Common myeloid progenitor, CD34-positive (primary cell): ENCODE results near the gene RNH1.
A peak's percentile ranks its signal among the peaks of the same experiment; 100 is the strongest.
"Not testable (repeated sequence)": the region's sequence is repeated elsewhere in the genome, so short reads cannot be mapped to it uniquely, and the experiment has no call there.

Experiments used
- CTCF ChIA-PET: fragments of 350-600 bp; sonication (Branson Sonifier 250); formaldehyde crosslinking; loops from one replicate; lab custom pipeline; 2021; ENCODE audit warnings: antibody characterized with exemption; lab: Charles Lee
- POLR2A ChIA-PET: fragments of 350-600 bp; sonication (Branson Sonifier 250); formaldehyde crosslinking; loops from one replicate; lab custom pipeline; 2021; ENCODE audit warnings: antibody characterized with exemption; lab: Charles Lee
- DNase-seq, 3 donors: peaks; one replicate each; pipeline versions ENCODE4 v3.0.0 to v3.0.0-alpha.2; 2013
- H3K27ac ChIP-seq, 2 experiments: 1 replicate in 1 of 2; 2 replicates in 1 of 2; pipeline ENCODE4 v1.7.0; 2013; ENCODE audit warnings: inconsistent platforms in 2 of 2, low read length in 2 of 2, mild to moderate bottlenecking in 2 of 2, low read depth in 1 of 2, moderate library complexity in 1 of 2; ENCODE audit not compliant: severe bottlenecking in 2 of 2, insufficient read depth in 1 of 2, poor library complexity in 1 of 2
- H3K27me3 ChIP-seq, 5 experiments: replicated peaks in 2 of 5; 1 replicate in 3 of 5; 2 replicates in 2 of 5; pipeline versions ENCODE4 v1.6.1 to v1.7.0; 2013; ENCODE audit warnings: low read length in 4 of 5, mild to moderate bottlenecking in 2 of 5, moderate library complexity in 2 of 5, inconsistent platforms in 1 of 5; ENCODE audit not compliant: insufficient read depth in 5 of 5, control insufficient read depth in 4 of 5
- H3K36me3 ChIP-seq, 4 experiments: 1 replicate in 2 of 4; 2 replicates in 2 of 4; pipeline versions ENCODE4 v1.6.1 to v1.7.0; 2013; ENCODE audit warnings: low read length in 3 of 4, control low read depth in 1 of 4, mild to moderate bottlenecking in 1 of 4; ENCODE audit not compliant: control insufficient read depth in 4 of 4, insufficient read depth in 4 of 4
- H3K4me1 ChIP-seq, 4 experiments: 1 replicate in 3 of 4; 2 replicates in 1 of 4; pipeline versions ENCODE4 v1.6.1 to v1.7.1; 2013; ENCODE audit warnings: low read length in 3 of 4, mild to moderate bottlenecking in 3 of 4, control low read depth in 1 of 4, inconsistent platforms in 1 of 4, moderate library complexity in 1 of 4; ENCODE audit not compliant: control insufficient read depth in 4 of 4, insufficient read depth in 4 of 4; ENCODE audit errors: control extremely low read depth in 1 of 4
- H3K4me3 ChIP-seq, 7 experiments: 1 replicate in 4 of 7; 2 replicates in 3 of 7; pipeline versions ENCODE4 v1.5.1 to v1.7.0; 2013; ENCODE audit warnings: mild to moderate bottlenecking in 7 of 7, low read length in 6 of 7, moderate library complexity in 6 of 7, inconsistent platforms in 2 of 7, low read depth in 2 of 7, control low read depth in 1 of 7; ENCODE audit not compliant: insufficient read depth in 4 of 7, control insufficient read depth in 1 of 7; ENCODE audit errors: extremely low read depth in 1 of 7
- H3K9me3 ChIP-seq, 5 experiments: 1 replicate in 4 of 5; 2 replicates in 1 of 5; pipeline versions ENCODE4 v1.6.1 to v1.7.1; 2013; ENCODE audit warnings: low read length in 4 of 5, mild to moderate bottlenecking in 2 of 5, inconsistent platforms in 1 of 5, low read depth in 1 of 5, moderate library complexity in 1 of 5; ENCODE audit not compliant: control insufficient read depth in 4 of 5, insufficient read depth in 2 of 5; ENCODE audit errors: control extremely low read depth in 1 of 5
- WGBS: methylation state at CpG from one replicate; pipeline ENCODE4 v1.1.5; 2013; ENCODE audit not compliant: insufficient coverage; 5-methylcytosine and 5-hydroxymethylcytosine counted together

RNH1 gene

GRCh38 chr11:469026-469683 lies 37.9 kb downstream of the RNH1 start:
- 93% methylated on average over 13 of the region's 19 CpGs for WGBS
- H3K27ac ChIP-seq, POLR2A ChIA-PET: not testable (repeated sequence)

GRCh38 chr11:468493-468892 lies 38.5 kb downstream of the RNH1 start:
- CTCF ChIA-PET: no interaction called here
- H3K4me3 ChIP-seq: no peak overlapping the region
- H3K27ac ChIP-seq: no peak overlapping the region
- H3K27me3 ChIP-seq: no peaks in the 10 kb centered on the region
- peaks cover 0 to 23% (median 3%) of the 10 kb centered on the region in 4 experiments for H3K4me1 ChIP-seq
- peaks cover 0 to 20% (median 4%) of the 10 kb centered on the region in 4 experiments for H3K36me3 ChIP-seq
- POLR2A ChIA-PET: no interaction called here
- DNase-seq: no peak
- 100% methylated on average over 4 of the region's 6 CpGs for WGBS
- H3K9me3 ChIP-seq: no peaks in the 10 kb centered on the region

More at GRCh38 chr11:469026-469683, 37.9 kb downstream of the RNH1 start:
- not testable (repeated sequence) for H3K9me3 ChIP-seq, H3K27me3 ChIP-seq, H3K4me3 ChIP-seq, DNase-seq
- peaks cover 0 to 23% (median 3%) of the 10 kb centered on the region in 4 experiments for H3K4me1 ChIP-seq
- CTCF ChIA-PET: interaction anchor here (1.0 kb wide), 1 partner anchor 21 kb away, joined by 3 read pairs; no protein-coding TSS in a partner anchor
- H3K36me3 ChIP-seq: peaks cover 0 to 24% (median 3%) of the 10 kb centered on the region in 4 experiments

GRCh38 chr11:468036-468435 lies 39.0 kb downstream of the RNH1 start:
- peaks cover 0 to 19% (median 4%) of the 10 kb centered on the region in 4 experiments for H3K36me3 ChIP-seq
- CTCF ChIA-PET: no interaction called here
- no peaks in the 10 kb centered on the region for H3K9me3 ChIP-seq
- no peak overlapping the region for H3K27ac ChIP-seq
- H3K4me3 ChIP-seq: no peak overlapping the region
- POLR2A ChIA-PET: no interaction called here
- WGBS: 98% methylated on average over 8 of the region's 12 CpGs
- H3K27me3 ChIP-seq: no peaks in the 10 kb centered on the region
- peaks cover 0 to 23% (median 3%) of the 10 kb centered on the region in 4 experiments for H3K4me1 ChIP-seq
- DNase-seq: no peak

- 40% methylated on average over 6 of the region's 9 CpGs for WGBS
- Histone ChIP-seq H3K36me3 (peaks cover 0 to 31% (median 8%) of the 10 kb centered on the region in 4 experiments), H3K4me3 (no peak overlapping the region), H3K4me1 (peaks cover 0 to 23% (median 3%) of the 10 kb centered on the region in 4 experiments), H3K27me3 (no peaks in the 10 kb centered on the region), H3K27ac (no peak overlapping the region), H3K9me3 (no peaks in the 10 kb centered on the region)
- DNase-seq: peak; percentile 22 to 70 (median 64)
- ChIA-PET CTCF (interaction anchor here (0.8 kb wide), 1 partner anchor 149 kb away, joined by 3 read pairs; no protein-coding TSS in a partner anchor), POLR2A (no interaction called here)
These were observed 41.0 kb downstream of the RNH1 start for GRCh38 chr11:465896-466530.

- 97% methylated on average over 22 of the region's 24 CpGs for WGBS
- Histone ChIP-seq H3K4me3 (no peak overlapping the region), H3K9me3 (no peaks in the 10 kb centered on the region), H3K4me1 (peaks cover 0 to 18% (median 3%) of the 10 kb centered on the region in 4 experiments), H3K27me3 (no peaks in the 10 kb centered on the region), H3K27ac (no peak overlapping the region), H3K36me3 (peaks cover 4 to 43% (median 19%) of the 10 kb centered on the region in 4 experiments)
- DNase-seq: no peak
- CTCF ChIA-PET: interaction anchor here (1.1 kb wide), 1 partner anchor 214 kb away, joined by 4 read pairs; no protein-coding TSS in a partner anchor
- POLR2A ChIA-PET: no interaction called here
These were observed 42.7 kb downstream of the RNH1 start for GRCh38 chr11:464316-464715.

- WGBS: 95% methylated on average over 14 of the region's 16 CpGs
- CTCF ChIA-PET: interaction anchor here (1.0 kb wide), 1 partner anchor 12 kb away, joined by 3 read pairs; no protein-coding TSS in a partner anchor
- no peak for DNase-seq
- Histone ChIP-seq H3K27ac (no peak overlapping the region), H3K4me3 (no peak overlapping the region), H3K9me3 (no peaks in the 10 kb centered on the region), H3K36me3 (peaks cover 4 to 43% (median 20%) of the 10 kb centered on the region in 4 experiments), H3K4me1 (peaks cover 3 to 19% (median 8%) of the 10 kb centered on the region in 4 experiments), H3K27me3 (no peaks in the 10 kb centered on the region)
- POLR2A ChIA-PET: no interaction called here
These were observed 44.7 kb downstream of the RNH1 start for GRCh38 chr11:462107-462890.
